SK-N-SH (cell line): ENCODE data around the gene CMTM8. TPM values are rescaled to one million over a fixed set of nuclear protein-coding genes. Genes with fewer than 3 reads are reported as not detected.

Source experiments
- CTCF ChIA-PET: fragments of 300-600, 350-600 bp; formaldehyde crosslinking; extraction: SDS; loops from one replicate; lab custom pipeline; 2021; lab: Yijun Ruan, JAX
- POLR2A ChIA-PET: fragments of 350-600 bp; sonication (Branson Sonifier 250); formaldehyde crosslinking; extraction: SDS; loops from one replicate; lab custom pipeline; 2020; ENCODE audit warnings: antibody characterized with exemption, inconsistent platforms; lab: Yijun Ruan, JAX
- DNase-seq: peaks from one replicate; pipeline ENCODE4 v3.0.0; 2012
- H2AFZ ChIP-seq: fragments of 200-600 bp; sonication (generic); 2 replicates; pipeline ENCODE4 v1.8.1; 2016; ENCODE audit warnings: antibody characterized with exemption, mild to moderate bottlenecking, low read depth
- H3F3A ChIP-seq: fragments of 200-600 bp; sonication (generic); replicated peaks from 2 replicates; pipeline ENCODE3; 2016; ENCODE audit warnings: antibody characterized with exemption, mild to moderate bottlenecking; ENCODE audit not compliant: insufficient read depth
- H3K27ac ChIP-seq, 2 experiments: fragments of 200-500 bp in 1 of 2; fragments of 200-600 bp in 1 of 2; sonication (Bioruptor generic) in 1 of 2; sonication (generic), shearing (Covaris generic) in 1 of 2; 2 replicates each; pipeline versions ENCODE4 v1.5.1 to v1.6.1; 2014 to 2016; ENCODE audit warnings: low read depth in 2 of 2, inconsistent platforms in 1 of 2, low read length in 1 of 2, mild to moderate bottlenecking in 1 of 2, mixed read lengths in 1 of 2
- H3K27me3 ChIP-seq: fragments of 200-600 bp; sonication (generic), shearing (Covaris generic); 2 replicates; pipeline ENCODE4 v1.6.1; 2016; ENCODE audit warnings: mixed run types; ENCODE audit not compliant: insufficient read depth
- H3K36me3 ChIP-seq, 2 experiments: fragments of 200-500 bp in 1 of 2; fragments of 200-600 bp in 1 of 2; sonication (Bioruptor generic) in 1 of 2; sonication (generic) in 1 of 2; replicated peaks in 1 of 2; 2 replicates each; pipeline versions ENCODE3 to v1.5.1; 2014 to 2016; ENCODE audit warnings: low read length in 1 of 2, mild to moderate bottlenecking in 1 of 2; ENCODE audit not compliant: insufficient read depth in 2 of 2, control insufficient read depth in 1 of 2
- H3K4me1 ChIP-seq, 2 experiments: fragments of 200-500 bp in 1 of 2; fragments of 200-600 bp in 1 of 2; sonication (Bioruptor generic) in 1 of 2; sonication (generic), shearing (Covaris generic) in 1 of 2; 2 replicates each; pipeline versions ENCODE4 v1.5.1 to v1.6.1; 2014 to 2016; ENCODE audit warnings: low read depth in 1 of 2, low read length in 1 of 2, mixed run types in 1 of 2; ENCODE audit not compliant: insufficient read depth in 2 of 2, control insufficient read depth in 1 of 2
- H3K4me2 ChIP-seq: fragments of 200-600 bp; sonication (generic), shearing (Covaris generic); 2 replicates; pipeline ENCODE4 v1.6.1; 2017; ENCODE audit warnings: mixed run types
- H3K4me3 ChIP-seq, 2 experiments: fragments of 200-500 bp in 1 of 2; fragments of 200-600 bp in 1 of 2; sonication (Bioruptor generic) in 1 of 2; sonication (generic), shearing (Covaris generic) in 1 of 2; 2 replicates each; pipeline versions ENCODE4 v1.5.1 to v1.8.1; 2014 to 2016; ENCODE audit warnings: low read depth in 2 of 2, inconsistent platforms in 1 of 2, low read length in 1 of 2, mild to moderate bottlenecking in 1 of 2, mixed read lengths in 1 of 2, moderate library complexity in 1 of 2
- H3K79me2 ChIP-seq: fragments of 200-600 bp; sonication (generic); 2 replicates; pipeline ENCODE4 v1.8.1; 2017; ENCODE audit warnings: mild to moderate bottlenecking; ENCODE audit not compliant: insufficient read depth
- H3K9ac ChIP-seq: fragments of 200-600 bp; sonication (generic); 2 replicates; pipeline ENCODE4 v1.6.1; 2017; ENCODE audit warnings: mixed run types
- H3K9me2 ChIP-seq: fragments of 200-600 bp; sonication (generic); 2 replicates; pipeline ENCODE4 v1.6.1; 2017; ENCODE audit warnings: mixed run types
- H3K9me3 ChIP-seq: fragments of 200-600 bp; sonication (generic); 2 replicates; pipeline ENCODE4 v1.6.1; 2017; ENCODE audit warnings: mixed run types, mild to moderate bottlenecking, moderate library complexity
- H4K20me1 ChIP-seq: fragments of 200-600 bp; sonication (generic); 2 replicates; pipeline ENCODE4 v1.6.1; 2017; ENCODE audit warnings: mild to moderate bottlenecking, mixed run types; ENCODE audit not compliant: insufficient read depth
- CHD2 ChIP-seq: fragments of 150-350 bp; IDR thresholded peaks from 2 replicates; pipeline ENCODE4 v1.6.1; 2018; ENCODE audit warnings: low read length; ENCODE audit not compliant: partially characterized antibody
- CTCF ChIP-seq: fragments of 200-600 bp; sonication (generic); IDR thresholded peaks from 2 replicates; pipeline ENCODE4 v1.6.1; 2017; ENCODE audit warnings: antibody characterized with exemption, mild to moderate bottlenecking, moderate library complexity
- EP300 ChIP-seq, 2 experiments: IDR thresholded peaks; 2 replicates each; pipeline versions ENCODE4 v1.4.0 to v1.6.1; 2012; ENCODE audit warnings: borderline replicate concordance in 1 of 2, low read depth in 1 of 2, low read length in 1 of 2
- EZH2phosphoT487 ChIP-seq: fragments of 200-600 bp; sonication (generic); IDR thresholded peaks from 2 replicates; pipeline ENCODE4 v1.6.1; 2017; ENCODE audit warnings: low read depth, mixed run types, mild to moderate bottlenecking, antibody characterized with exemption, moderate library complexity, borderline replicate concordance
- FOSL2 ChIP-seq: IDR thresholded peaks from 2 replicates; pipeline ENCODE4 v1.4.0; 2012; ENCODE audit warnings: low read depth, mild to moderate bottlenecking, moderate library complexity, borderline replicate concordance
- MAX ChIP-seq: IDR thresholded peaks from 2 replicates; pipeline ENCODE4 v1.4.0; 2012; ENCODE audit warnings: low read depth
- MEF2A ChIP-seq: IDR thresholded peaks from 2 replicates; pipeline ENCODE4 v1.4.0; 2012; ENCODE audit warnings: low read depth, borderline replicate concordance
- MXI1 ChIP-seq: IDR thresholded peaks from 2 replicates; pipeline ENCODE4 v1.6.1; 2012; ENCODE audit warnings: mild to moderate bottlenecking, low read depth, low read length, improper control_type of control experiment
- PBX3 ChIP-seq: IDR thresholded peaks from 2 replicates; pipeline ENCODE4; 2012
- POLR2AphosphoS5 ChIP-seq: IDR thresholded peaks from 2 replicates; pipeline ENCODE4 v1.6.1; 2012; ENCODE audit warnings: low read depth, low read length
- RAD21 ChIP-seq: IDR thresholded peaks from 2 replicates; pipeline ENCODE4 v1.6.1; 2012; ENCODE audit warnings: mild to moderate bottlenecking, low read length
- RCOR1 ChIP-seq: fragments of 150-350 bp; IDR thresholded peaks from 2 replicates; pipeline ENCODE4 v1.6.1; 2017; ENCODE audit warnings: antibody characterized with exemption, low read length
- RXRA ChIP-seq: IDR thresholded peaks from 2 replicates; pipeline ENCODE4 v1.4.0; 2012; ENCODE audit warnings: low read depth, mild to moderate bottlenecking, borderline replicate concordance
- SMC3 ChIP-seq: IDR thresholded peaks from 2 replicates; pipeline ENCODE4 v1.6.1; 2012; ENCODE audit warnings: low read depth, low read length, improper control_type of control experiment
- TAF1 ChIP-seq: IDR thresholded peaks from 2 replicates; pipeline ENCODE4 v1.6.1; 2012; ENCODE audit warnings: low read depth, mild to moderate bottlenecking, low read length, moderate library complexity, borderline replicate concordance
- TCF12 ChIP-seq: IDR thresholded peaks from 2 replicates; pipeline ENCODE4 v1.4.0; 2012
- TEAD4 ChIP-seq: IDR thresholded peaks from 2 replicates; pipeline ENCODE4 v1.4.0; 2012; ENCODE audit warnings: mild to moderate bottlenecking, borderline replicate concordance; ENCODE audit not compliant: insufficient read depth
- USF1 ChIP-seq: IDR thresholded peaks from 2 replicates; pipeline ENCODE4 v1.4.0; 2012; ENCODE audit warnings: low read depth, borderline replicate concordance
- YY1 ChIP-seq: IDR thresholded peaks from 2 replicates; pipeline ENCODE4 v1.4.0; 2012; ENCODE audit warnings: low read depth, mild to moderate bottlenecking
- ZBTB33 ChIP-seq: IDR thresholded peaks from 2 replicates; pipeline ENCODE4 v1.4.0; 2012; ENCODE audit warnings: low read depth, borderline replicate concordance
- WGBS: methylation state at CpG from one replicate; pipeline ENCODE4 v1.1.6; 2017; ENCODE audit warnings: low lambda C conversion rate; 5-methylcytosine and 5-hydroxymethylcytosine counted together
- polyA plus RNA-seq, 3 experiments: library from polyadenylated mRNA; depleted of rRNA; stranded (reverse); fragments of >200 nt; gene quantifications; 2 replicates each; pipeline ENCODE4 v1.2.3, GENCODE V29; 2012

Gene CMTM8
- polyA plus RNA-seq, 1 of the 3 experiments (the other 2 are of a cell fraction), result 9.7 TPM

DNA sequence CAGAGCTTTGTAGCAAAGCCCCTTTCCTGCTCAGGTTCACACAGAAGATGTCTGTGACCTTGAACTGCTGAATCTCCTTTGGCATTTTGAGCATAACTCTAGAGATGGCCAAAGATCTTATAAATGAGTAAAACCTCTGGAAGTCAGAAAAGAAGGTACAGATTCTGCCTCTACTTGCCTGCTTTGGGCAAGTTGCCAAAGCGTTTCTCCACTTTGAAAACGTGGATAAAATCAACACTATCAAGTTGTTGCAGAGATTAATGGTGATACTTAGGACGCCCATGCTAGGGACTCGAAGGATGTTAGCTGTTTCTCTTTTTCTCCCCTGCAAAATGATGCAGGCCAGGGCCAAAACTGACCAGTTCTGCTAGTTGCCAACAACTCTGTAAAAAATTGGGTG, 85.1 kb downstream of the CMTM8 start:
- no peaks in the 10 kb centered on the region; the same call in 1 of the 2 replicates for H4K20me1 ChIP-seq
- no peaks in the 10 kb centered on the region for H3K4me1 ChIP-seq
- no peak overlapping the region for H3K27ac ChIP-seq
- CTCF ChIA-PET, result interaction anchor here (0.9 to 1.1 kb wide), 2 partner anchors 11 to 26 kb away, joined by 3 read pairs; no protein-coding TSS in a partner anchor
- H3K79me2 ChIP-seq, result no peaks in the 10 kb centered on the region
- no peak overlapping the region for H3K4me3 ChIP-seq
- no peaks in the 10 kb centered on the region for H3K36me3 ChIP-seq
- POLR2A ChIA-PET, result interaction anchor here (0.6 kb wide), 1 partner anchor 22 kb away, joined by 8 read pairs; no protein-coding TSS in a partner anchor
- TF ChIP-seq PBX3 (no peak), CHD2 (no peak), MXI1 (no peak), MEF2A (no peak), POLR2AphosphoS5 (no peak), CTCF (no peak), TCF12 (no peak), RCOR1 (no peak), USF1 (no peak), FOSL2 (no peak)
- TF ChIP-seq, all 33 proteins: peak for 0
- no peaks in the 10 kb centered on the region for H3K9me3 ChIP-seq
- no peak overlapping the region for H3K4me2 ChIP-seq
- no peak overlapping the region for H3K9ac ChIP-seq
- WGBS, result 63% methylated on average over 4 of the region's 4 CpGs
- no peaks in the 10 kb centered on the region for H3K27me3 ChIP-seq
- H3K9me2 ChIP-seq, result no peaks in the 10 kb centered on the region
- no peaks in the 10 kb centered on the region for H3F3A ChIP-seq
- no peak overlapping the region for H2AFZ ChIP-seq
- no peak for DNase-seq

DNA sequence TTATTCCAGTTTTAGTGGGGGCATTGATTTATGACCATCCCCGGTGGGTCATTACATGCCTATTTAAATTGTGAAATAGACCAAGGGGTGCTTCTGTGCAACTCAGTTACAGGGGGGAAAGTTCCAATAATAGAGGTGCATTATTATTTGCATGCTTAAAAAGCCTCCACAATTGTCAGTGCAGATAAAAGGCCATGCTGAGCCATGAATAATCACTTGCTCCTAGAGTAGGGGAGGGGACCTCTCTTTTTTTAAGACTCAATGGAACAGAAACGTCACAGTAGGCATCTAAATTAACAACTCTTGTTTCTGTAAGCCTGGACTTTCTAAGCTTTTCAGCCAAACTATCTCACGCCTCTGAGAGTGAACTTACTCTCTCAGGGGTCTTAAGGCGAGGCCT, 86.7 kb downstream of the CMTM8 start:
- Histone ChIP-seq H3K27ac (no peak overlapping the region), H3K79me2 (no peaks in the 10 kb centered on the region), H3F3A (no peaks in the 10 kb centered on the region), H3K4me3 (no peak overlapping the region), H2AFZ (no peak overlapping the region), H3K9me3 (no peaks in the 10 kb centered on the region), H3K9me2 (no peaks in the 10 kb centered on the region), H4K20me1 (no peaks in the 10 kb centered on the region; the same call in 1 of the 2 replicates), H3K9ac (no peak overlapping the region), H3K27me3 (no peaks in the 10 kb centered on the region), H3K4me1 (no peaks in the 10 kb centered on the region), H3K4me2 (no peak overlapping the region), H3K36me3 (no peaks in the 10 kb centered on the region)
- DNase-seq, result no peak
- WGBS, result 81% methylated on average over 4 of the region's 4 CpGs
- CTCF ChIA-PET, result interaction anchor here (0.9 to 1.4 kb wide), 4 partner anchors 11 to 50 kb away, joined by 3 to 5 read pairs (median 3); no protein-coding TSS in a partner anchor
- POLR2A ChIA-PET, result no interaction called here
- TF ChIP-seq MEF2A, result no peak
- no peak for TF ChIP-seq TAF1
- no peak for TF ChIP-seq EP300 (IDR thresholded peaks at IDR 0.05; ENCODE audit: borderline replicate concordance in 1 of 2, low read depth in 1 of 2, low read length in 1 of 2)
- no peak for TF ChIP-seq EZH2phosphoT487
- TF ChIP-seq YY1, result no peak
- TF ChIP-seq RCOR1, result no peak
- no peak for TF ChIP-seq RXRA
- TF ChIP-seq CTCF, result no peak
- no peak for TF ChIP-seq TEAD4
- no peak for TF ChIP-seq ZBTB33
- TF ChIP-seq CHD2, result no peak
- TF ChIP-seq SMC3, result no peak
- no peak for TF ChIP-seq MAX
- no peak for TF ChIP-seq RAD21
